ENCODE measurements around the gene THEM4. TPM values are rescaled to one million over a fixed set of nuclear protein-coding genes. Genes with fewer than 3 reads are reported as not detected.

Gene THEM4
- polyA plus RNA-seq, 1 donor: 16.1 TPM

- DNase-seq (ENCODE audit: low read depth): no peak
Observed at GRCh38 chr1:151838222-151839081, 70.9 kb downstream of the THEM4 start.

- no peak for DNase-seq (ENCODE audit: low read depth)
Observed at GRCh38 chr1:151837884-151838221, 71.5 kb downstream of the THEM4 start.

GRCh38 chr1:151837197-151837596 lies 72.1 kb downstream of the THEM4 start:
- no peak for DNase-seq (ENCODE audit: low read depth)

DNA sequence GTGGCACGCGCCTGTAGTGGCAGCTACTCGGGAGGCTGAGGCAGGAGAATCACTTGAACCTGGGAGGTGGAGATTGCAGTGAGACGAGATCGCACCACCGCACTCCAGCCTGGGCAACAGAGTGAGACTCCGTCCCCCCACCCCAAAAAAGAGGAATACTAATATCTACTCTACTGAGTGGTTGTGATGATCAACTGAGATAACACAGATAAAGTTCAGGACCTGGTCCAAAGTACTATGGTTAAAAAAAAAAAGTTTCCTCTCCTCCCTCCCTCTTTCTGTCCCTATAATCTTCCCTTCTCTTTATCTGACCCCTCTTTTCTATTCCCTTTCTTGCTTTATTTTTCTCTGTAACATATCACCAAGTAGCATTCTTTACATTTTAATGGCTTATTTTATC lies 73.7 kb downstream of the THEM4 start:
- DNase-seq (ENCODE audit: low read depth): no peak

DNA sequence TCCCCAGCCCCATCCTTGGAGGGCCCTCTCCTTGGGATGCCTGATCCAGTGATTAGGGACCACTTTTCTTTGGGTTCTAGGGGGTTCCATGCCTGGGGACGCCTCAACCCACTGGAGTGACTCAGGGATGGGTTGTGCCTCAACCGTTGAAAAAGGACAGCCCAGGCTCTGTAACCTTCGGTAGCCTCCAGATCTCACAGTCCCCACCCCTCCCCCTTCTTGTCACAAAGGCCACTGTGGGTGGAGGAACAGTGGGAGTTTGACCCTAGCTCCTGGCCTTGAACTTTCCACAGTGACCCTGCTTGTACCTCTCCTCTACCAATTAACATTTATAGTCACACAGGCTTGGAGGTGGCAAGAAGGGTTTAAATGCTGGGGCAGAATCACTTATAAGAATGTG lies 75.1 kb downstream of the THEM4 start:
- DNase-seq (ENCODE audit: low read depth): no peak

DNA sequence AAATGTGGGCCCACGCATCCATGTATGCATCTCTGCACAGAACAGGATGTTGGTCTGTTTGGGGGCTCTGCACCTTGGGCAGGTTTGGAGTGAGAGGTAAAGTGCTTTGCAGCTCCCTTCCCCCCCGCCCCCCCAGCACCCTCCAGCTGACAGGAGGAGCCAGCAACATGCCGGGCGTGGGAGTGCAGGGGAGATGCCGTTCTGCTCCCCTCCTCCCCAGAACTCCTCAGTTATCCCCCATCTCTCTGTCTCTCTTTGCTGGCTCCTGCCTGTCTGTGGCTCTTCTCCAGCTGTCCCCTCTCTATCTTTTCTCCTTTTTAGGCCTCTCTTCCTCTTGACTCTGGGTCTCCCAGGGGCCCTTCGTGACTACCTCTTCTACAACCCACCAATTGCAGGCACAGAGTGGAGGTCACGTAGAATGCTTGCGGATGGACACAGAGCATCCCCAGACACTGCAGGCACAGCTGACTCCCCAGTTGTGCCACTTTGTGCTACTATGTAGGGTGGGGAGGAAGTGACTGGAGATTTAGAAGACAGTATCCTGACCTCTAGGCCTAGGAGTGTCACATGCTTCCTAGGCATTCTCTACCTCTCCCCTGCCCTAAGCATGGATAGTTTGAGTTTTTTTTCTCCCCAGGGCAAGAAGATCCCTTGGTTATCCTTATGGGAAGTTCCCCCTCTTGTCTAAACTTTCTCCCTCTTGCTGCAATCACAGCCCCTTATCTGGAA lies 76.0 kb downstream of the THEM4 start:
- no peak for DNase-seq (ENCODE audit: low read depth)

- no peak for DNase-seq (ENCODE audit: low read depth)
Observed at GRCh38 chr1:151832318-151832980, 76.9 kb downstream of the THEM4 start.

GRCh38 chr1:151831605-151832004 lies 77.7 kb downstream of the THEM4 start, which contains the start of gene RORC:
Gene RORC, minus strand, starts transcription at chr1:151831802. Its CDS starts 38 bp downstream, at chr1:151831764.
- no peak for DNase-seq (ENCODE audit: low read depth)

GRCh38 chr1:151831256-151831591 lies 78.1 kb downstream of the THEM4 start:
- no peak for DNase-seq (ENCODE audit: low read depth)

GRCh38 chr1:151830055-151830454 lies 79.3 kb downstream of the THEM4 start:
- no peak for DNase-seq (ENCODE audit: low read depth)

GRCh38 chr1:151829352-151830046 lies 79.8 kb downstream of the THEM4 start:
- no peak for DNase-seq (ENCODE audit: low read depth)

- no peak for DNase-seq (ENCODE audit: low read depth)
Observed at GRCh38 chr1:151828921-151829320, 80.4 kb downstream of the THEM4 start.

- DNase-seq (ENCODE audit: low read depth): no peak
Observed at GRCh38 chr1:151827853-151828252, 81.5 kb downstream of the THEM4 start.

GRCh38 chr1:151825751-151826660 lies 83.3 kb downstream of the THEM4 start:
- DNase-seq (ENCODE audit: low read depth): no peak

DNA sequence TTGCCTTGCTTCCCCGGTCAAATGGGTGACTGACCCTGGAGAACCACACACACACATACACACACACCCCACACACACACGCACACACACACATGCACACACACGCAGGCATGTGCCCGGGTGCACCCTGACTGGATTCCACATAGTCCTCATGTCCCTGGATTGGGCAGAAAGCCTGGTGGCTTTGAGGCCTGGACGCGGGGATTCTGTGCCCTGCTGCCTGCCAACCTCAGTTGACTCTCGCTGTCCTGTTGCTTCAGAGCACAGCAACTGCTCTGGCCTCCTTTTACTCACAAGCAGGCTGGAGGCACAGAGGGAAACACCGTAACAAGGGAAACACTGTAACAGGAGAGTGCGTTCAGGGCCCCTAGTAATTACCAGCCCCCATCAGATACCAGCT lies 84.1 kb downstream of the THEM4 start:
- DNase-seq (ENCODE audit: low read depth): no peak

Other genes starting within 250 kb of the THEM4 start
- gene CELF3, start 192.7 kb downstream of the THEM4 start, polyA plus RNA-seq (ENCODE audit: insufficient read length): 1.2 TPM
- 0.63 TPM for gene RIIAD1, start 188.0 kb downstream of the THEM4 start, polyA plus RNA-seq (ENCODE audit: insufficient read length)
- 69.5 TPM for gene MRPL9, start 146.0 kb downstream of the THEM4 start, polyA plus RNA-seq (ENCODE audit: insufficient read length)
- gene TDRKH, start 119.0 kb downstream of the THEM4 start, polyA plus RNA-seq (ENCODE audit: insufficient read length): 4.0 TPM
- 0.47 TPM for gene LINGO4, start 104.1 kb downstream of the THEM4 start, polyA plus RNA-seq (ENCODE audit: insufficient read length)
- 10.8 TPM for gene RORC, start 77.7 kb downstream of the THEM4 start, polyA plus RNA-seq (ENCODE audit: insufficient read length)
- gene C2CD4D, start 69.7 kb downstream of the THEM4 start, polyA plus RNA-seq (ENCODE audit: insufficient read length): 0.23 TPM
- 0.56 TPM for gene THEM5, start 55.8 kb downstream of the THEM4 start, polyA plus RNA-seq (ENCODE audit: insufficient read length)
- 169 TPM for gene S100A10, start 84.3 kb upstream of the THEM4 start, polyA plus RNA-seq (ENCODE audit: insufficient read length)
- gene S100A11, start 127.5 kb upstream of the THEM4 start, polyA plus RNA-seq (ENCODE audit: insufficient read length): 146 TPM
- gene TCHHL1, start 179.6 kb upstream of the THEM4 start, polyA plus RNA-seq (ENCODE audit: insufficient read length): not detected
- 0.03 TPM for gene TCHH, start 205.9 kb upstream of the THEM4 start, polyA plus RNA-seq (ENCODE audit: insufficient read length)
- not detected for gene RPTN, start 249.7 kb upstream of the THEM4 start, polyA plus RNA-seq (ENCODE audit: insufficient read length)